Measurements from ENCODE around the gene NBEAL2.

DNA sequence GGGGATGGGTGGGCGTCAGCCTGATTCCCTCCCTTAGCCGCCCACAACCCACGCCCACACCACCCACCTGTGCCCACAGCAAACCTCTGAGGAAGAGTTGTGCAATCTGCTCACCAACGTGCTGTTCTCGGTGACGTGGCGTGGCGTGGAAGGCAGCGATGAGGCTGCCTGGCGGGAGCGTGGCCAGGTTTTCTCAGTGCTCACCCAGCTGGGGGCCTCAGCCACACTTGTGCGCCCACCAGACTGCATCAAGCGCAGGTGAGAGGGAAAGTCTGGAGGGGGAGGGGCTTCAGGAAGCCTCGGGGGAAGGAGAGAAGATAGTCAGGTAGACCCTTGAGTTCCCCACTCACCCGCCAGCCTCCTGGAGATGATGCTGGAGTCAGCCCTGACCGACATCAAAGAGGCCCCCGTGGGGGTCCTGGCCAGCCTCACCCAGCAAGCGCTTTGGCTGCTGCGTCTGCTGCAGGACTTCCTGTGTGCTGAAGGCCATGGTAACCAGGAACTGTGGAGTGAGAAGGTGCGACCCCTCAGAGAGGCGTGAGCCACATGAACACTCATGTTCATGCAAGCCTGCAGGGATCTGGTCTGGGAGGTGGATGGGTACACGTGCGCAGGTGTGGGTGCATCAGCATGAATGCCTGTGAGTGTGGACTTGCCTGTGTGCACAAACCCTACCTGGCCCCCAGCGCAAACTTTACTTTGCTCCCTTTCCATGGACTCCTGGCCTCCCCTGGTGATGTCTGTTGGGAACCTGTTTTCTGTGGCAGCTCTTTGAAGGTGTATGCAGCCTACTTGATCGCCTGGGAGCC lies 21.7 kb downstream of the NBEAL2 start:
- TF ChIP-seq EGR1 (IDR thresholded peaks at IDR 0.05; ENCODE audit: borderline replicate concordance, low read depth, low read length) = no peak
- TF ChIP-seq SP1 (IDR thresholded peaks at IDR 0.05; ENCODE audit: low read depth, low read length) = no peak
- no peak for TF ChIP-seq ZNF274 (IDR thresholded peaks at IDR 0.05; ENCODE audit: borderline replicate concordance, extremely low read depth, low read length)
- TF ChIP-seq, protein P1, sequence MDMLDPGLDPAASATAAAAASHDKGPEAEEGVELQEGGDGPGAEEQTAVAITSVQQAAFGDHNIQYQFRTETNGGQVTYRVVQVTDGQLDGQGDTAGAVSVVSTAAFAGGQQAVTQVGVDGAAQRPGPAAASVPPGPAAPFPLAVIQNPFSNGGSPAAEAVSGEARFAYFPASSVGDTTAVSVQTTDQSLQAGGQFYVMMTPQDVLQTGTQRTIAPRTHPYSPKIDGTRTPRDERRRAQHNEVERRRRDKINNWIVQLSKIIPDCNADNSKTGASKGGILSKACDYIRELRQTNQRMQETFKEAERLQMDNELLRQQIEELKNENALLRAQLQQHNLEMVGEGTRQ (IDR thresholded peaks at IDR 0.05; ENCODE audit: low read length) = no peak
- TF ChIP-seq TBP (IDR thresholded peaks at IDR 0.05; ENCODE audit: low read depth, low read length) = no peak
- TF ChIP-seq CTCF (IDR thresholded peaks at IDR 0.05; ENCODE audit: control extremely low read depth in 1 of 3, insufficient read depth in 1 of 3, low read depth in 1 of 3, low read length in 3 of 3) = no peak
- no peak for TF ChIP-seq POLR2A (IDR thresholded peaks at IDR 0.05; ENCODE audit: control extremely low read depth in 1 of 2, low read depth in 2 of 2, low read length in 2 of 2)
- no peak for TF ChIP-seq YY1 (IDR thresholded peaks at IDR 0.05; ENCODE audit: low read depth, low read length)
